NCI-H69 (cell line): Measurements from ENCODE around the gene F11R.
A peak's percentile ranks its signal among the peaks of the same experiment; 100 is the strongest.
"Not testable (repeated sequence)": the region's sequence is repeated elsewhere in the genome, so short reads cannot be mapped to it uniquely, and the experiment has no call there.

Experiments
- DNase-seq: peaks from one replicate; lab custom pipeline; 2025; lab: John Stamatoyannopoulos, UW

Gene F11R

GRCh38 chr1:160971618-160972056, 49.3 kb downstream of the F11R start:
- DNase-seq: no peak

GRCh38 chr1:160963521-160963920, 57.4 kb downstream of the F11R start:
- DNase-seq: peak; percentile 64

- DNase-seq: no peak
Observed at GRCh38 chr1:160961419-160961818, 59.5 kb downstream of the F11R start.

- no peak for DNase-seq
Observed at GRCh38 chr1:160956966-160957365, 64.0 kb downstream of the F11R start.

- peak; percentile 47 for DNase-seq
Observed at GRCh38 chr1:160954158-160955104, 66.5 kb downstream of the F11R start, which contains the start of gene ITLN2. Gene ITLN2, minus strand, starts transcription at chr1:160954809. Its CDS starts 68 bp downstream, at chr1:160954741.

GRCh38 chr1:160953030-160953429, 67.9 kb downstream of the F11R start:
- DNase-seq: no peak

GRCh38 chr1:160952129-160952510, 68.8 kb downstream of the F11R start:
- DNase-seq: no peak

- peak; percentile 36 for DNase-seq
Observed at GRCh38 chr1:160951443-160952128, 69.4 kb downstream of the F11R start.

- no peak for DNase-seq
Observed at GRCh38 chr1:160950657-160951056, 70.3 kb downstream of the F11R start.

- DNase-seq: no peak
Observed at GRCh38 chr1:160949881-160950280, 71.1 kb downstream of the F11R start.

GRCh38 chr1:160949216-160949880, 71.6 kb downstream of the F11R start:
- peak; percentile 8 for DNase-seq

GRCh38 chr1:160947174-160947759, 73.7 kb downstream of the F11R start:
- not testable (repeated sequence) for DNase-seq

GRCh38 chr1:160945881-160946280, 75.1 kb downstream of the F11R start:
- not testable (repeated sequence) for DNase-seq
